ENCODE results near the gene BPHL. TPM values are rescaled to one million over a fixed set of nuclear protein-coding genes. Genes with fewer than 3 reads are reported as not detected.

Gene BPHL
- total RNA-seq, 1 experiment from 2014 or later, result 48.7 TPM

DNA sequence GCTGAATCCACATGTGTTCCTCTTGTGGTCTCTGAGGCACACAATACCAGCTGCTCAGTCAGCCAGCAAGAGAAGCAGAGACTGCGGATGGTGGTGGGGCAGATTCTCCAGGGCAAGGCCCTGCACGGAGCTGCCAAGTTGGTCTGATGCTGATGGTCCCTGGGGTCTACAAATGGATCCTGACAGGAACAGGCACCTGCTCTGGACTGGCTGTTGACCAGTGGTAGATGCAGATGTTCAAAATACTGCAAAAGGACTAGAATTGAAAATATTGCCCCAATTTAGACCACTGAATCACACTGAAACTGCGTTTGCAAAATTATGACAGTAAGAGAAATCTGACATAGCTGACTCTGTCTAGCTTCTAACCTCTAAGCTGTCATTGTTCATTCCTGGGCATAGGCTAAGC, 68.5 kb downstream of the BPHL start:
- no peak overlapping the region for H3K4me3 Mint-ChIP-seq
- no peak overlapping the region for H3K14ac ChIP-seq (ENCODE audit: insufficient read depth, low read length)
- H2BK120ac ChIP-seq (ENCODE audit: low read depth, low read length, poor library complexity, severe bottlenecking), result no peak overlapping the region
- no peak overlapping the region for H4K5ac ChIP-seq (ENCODE audit: insufficient read length, low read depth, low read length)
- H3T11ph ChIP-seq (ENCODE audit: low read length), result no peak overlapping the region
- H4K91ac ChIP-seq (ENCODE audit: insufficient read length, low read depth, low read length), result no peak overlapping the region
- H3K27ac Mint-ChIP-seq, result no peak overlapping the region
- H3K56ac ChIP-seq (ENCODE audit: insufficient read length, low read depth, low read length), result no peak overlapping the region
- no peak overlapping the region for H3K27ac ChIP-seq (ENCODE audit: insufficient read length, low read depth, low read length)
- no peaks in the 10 kb centered on the region for H3K23me2 ChIP-seq (ENCODE audit: insufficient read length, low read depth, low read length, poor library complexity, severe bottlenecking)
- no peak overlapping the region for H3K4me2 ChIP-seq (ENCODE audit: insufficient read depth, insufficient read length, low read length)
- H3K9ac ChIP-seq (ENCODE audit: extremely low read depth, insufficient read length, low read length), result no peak overlapping the region
- peaks cover 5 to 8% (median 6%) of the 10 kb centered on the region in 3 experiments; a peak in 5 of 7 replicates for H3K36me3 Mint-ChIP-seq (ENCODE audit: insufficient read depth in 1 of 3, low read depth in 3 of 3)
- no peak overlapping the region for H2BK5ac ChIP-seq (ENCODE audit: insufficient read length, low read length)
- no peaks in the 10 kb centered on the region for H4K20me1 ChIP-seq (ENCODE audit: control insufficient read depth, insufficient read depth, insufficient read length)
- H4K8ac ChIP-seq (replicated peaks; ENCODE audit: insufficient read length, low read depth, low read length), result no peak overlapping the region
- no peaks in the 10 kb centered on the region for H3K79me1 ChIP-seq (ENCODE audit: insufficient read depth, low read depth, low read length, poor library complexity, severe bottlenecking)
- WGBS (ENCODE audit: extremely low coverage, insufficient read length, low lambda C conversion rate), result no CpG with 5 or more reads among the region's 3 CpGs
- peaks cover 0 to 6% of the 10 kb centered on the region in 2 experiments; a peak in 4 of 5 replicates for H3K9me3 Mint-ChIP-seq
- no peak overlapping the region for H3K23ac ChIP-seq (ENCODE audit: insufficient read length, low read depth, low read length)
- no peaks in the 10 kb centered on the region; the same call in 1 of the 2 replicates for H3K4me1 ChIP-seq (ENCODE audit: insufficient read depth, low read length)
- H2BK12ac ChIP-seq (ENCODE audit: insufficient read length, low read depth, low read length), result no peak overlapping the region
- H3K4ac ChIP-seq (ENCODE audit: low read depth, low read length), result no peak overlapping the region
- H3K79me2 ChIP-seq (ENCODE audit: insufficient read depth, low read length), result no peaks in the 10 kb centered on the region
- no peak overlapping the region for H2BK15ac ChIP-seq (ENCODE audit: low read depth, low read length)
- no peaks in the 10 kb centered on the region for H3K9me3 ChIP-seq (ENCODE audit: control insufficient read depth, low read depth, low read length)
- H3K27me3 ChIP-seq (ENCODE audit: insufficient read depth, low read length), result no peaks in the 10 kb centered on the region
- TF ChIP-seq, protein P1, sequence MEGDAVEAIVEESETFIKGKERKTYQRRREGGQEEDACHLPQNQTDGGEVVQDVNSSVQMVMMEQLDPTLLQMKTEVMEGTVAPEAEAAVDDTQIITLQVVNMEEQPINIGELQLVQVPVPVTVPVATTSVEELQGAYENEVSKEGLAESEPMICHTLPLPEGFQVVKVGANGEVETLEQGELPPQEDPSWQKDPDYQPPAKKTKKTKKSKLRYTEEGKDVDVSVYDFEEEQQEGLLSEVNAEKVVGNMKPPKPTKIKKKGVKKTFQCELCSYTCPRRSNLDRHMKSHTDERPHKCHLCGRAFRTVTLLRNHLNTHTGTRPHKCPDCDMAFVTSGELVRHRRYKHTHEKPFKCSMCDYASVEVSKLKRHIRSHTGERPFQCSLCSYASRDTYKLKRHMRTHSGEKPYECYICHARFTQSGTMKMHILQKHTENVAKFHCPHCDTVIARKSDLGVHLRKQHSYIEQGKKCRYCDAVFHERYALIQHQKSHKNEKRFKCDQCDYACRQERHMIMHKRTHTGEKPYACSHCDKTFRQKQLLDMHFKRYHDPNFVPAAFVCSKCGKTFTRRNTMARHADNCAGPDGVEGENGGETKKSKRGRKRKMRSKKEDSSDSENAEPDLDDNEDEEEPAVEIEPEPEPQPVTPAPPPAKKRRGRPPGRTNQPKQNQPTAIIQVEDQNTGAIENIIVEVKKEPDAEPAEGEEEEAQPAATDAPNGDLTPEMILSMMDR (conservative IDR thresholded peaks at IDR 0.05), result no peak
- no peak overlapping the region for H2BK20ac ChIP-seq (ENCODE audit: low read depth, low read length, poor library complexity, severe bottlenecking)
- no peaks in the 10 kb centered on the region; the same call in 1 of the 2 replicates for H3K27me3 Mint-ChIP-seq (ENCODE audit: low read depth)
- H2AK5ac ChIP-seq (ENCODE audit: insufficient read length, low read length), result no peak overlapping the region
- peaks cover 5 to 15% of the 10 kb centered on the region in 2 experiments for H3K4me1 Mint-ChIP-seq
- no peak overlapping the region for H2AFZ ChIP-seq (ENCODE audit: low read length)
- no peak for DNase-seq
- H3K18ac ChIP-seq (ENCODE audit: insufficient read length, low read depth, low read length), result no peak overlapping the region

Measured in H9 (cell line).